Measurements from ENCODE around the gene TRIP6.
"Not testable (repeated sequence)": the region's sequence is repeated elsewhere in the genome, so short reads cannot be mapped to it uniquely, and the experiment has no call there.

TRIP6 gene

GRCh38 chr7:100891568-100892247 lies 24.5 kb downstream of the TRIP6 start:
- DNase-seq: no peak

GRCh38 chr7:100892364-100893317 lies 25.5 kb downstream of the TRIP6 start:
- no peak for DNase-seq

GRCh38 chr7:100893318-100893895 lies 26.2 kb downstream of the TRIP6 start:
- DNase-seq: no peak

- no peak for DNase-seq
Observed at GRCh38 chr7:100893910-100894721, 26.9 kb downstream of the TRIP6 start.

- DNase-seq: peak; percentile 15
Observed at GRCh38 chr7:100894860-100895700, 27.9 kb downstream of the TRIP6 start.

- DNase-seq: no peak
Observed at GRCh38 chr7:100895701-100895955, 28.4 kb downstream of the TRIP6 start, which contains the start of gene ACHE. TSS of gene ACHE (minus strand) at chr7:100895888. CDS start at chr7:100894232, 1,656 bp downstream.

GRCh38 chr7:100895956-100896731 lies 29.0 kb downstream of the TRIP6 start:
- peak; percentile 52 for DNase-seq

GRCh38 chr7:100896732-100897608 lies 29.8 kb downstream of the TRIP6 start:
- no peak for DNase-seq

GRCh38 chr7:100897772-100898454 lies 30.7 kb downstream of the TRIP6 start:
- DNase-seq: no peak

- DNase-seq: no peak
Observed at GRCh38 chr7:100899432-100899831, 32.2 kb downstream of the TRIP6 start.

- DNase-seq: no peak
Observed at GRCh38 chr7:100900978-100901377, 33.8 kb downstream of the TRIP6 start.

- DNase-seq: no peak
Observed at GRCh38 chr7:100901921-100902332, 34.7 kb downstream of the TRIP6 start.

GRCh38 chr7:100902638-100903037 lies 35.5 kb downstream of the TRIP6 start:
- no peak for DNase-seq

GRCh38 chr7:100908512-100908911 lies 41.3 kb downstream of the TRIP6 start:
- no peak for DNase-seq

- not testable (repeated sequence) for DNase-seq
Observed at GRCh38 chr7:100910443-100910842, 43.3 kb downstream of the TRIP6 start.

GRCh38 chr7:100911484-100911883 lies 44.3 kb downstream of the TRIP6 start:
- no peak for DNase-seq

- no peak for DNase-seq
Observed at GRCh38 chr7:100914208-100914878, 47.2 kb downstream of the TRIP6 start.

- DNase-seq: no peak
Observed at GRCh38 chr7:100914879-100915447, 47.8 kb downstream of the TRIP6 start.

- not testable (repeated sequence) for DNase-seq
Observed at GRCh38 chr7:100919335-100919734, 52.1 kb downstream of the TRIP6 start.

All from NCI-H1105 (cell line).